A673 (cell line): ENCODE data around the gene GALNT7. TPM values are rescaled to one million over a fixed set of nuclear protein-coding genes. Genes with fewer than 3 reads are reported as not detected.

ENCODE experiments used
- BruUV-seq: library from RNA; stranded (reverse); fragments of 400-500 nt; replicated peaks from 2 replicates; lab custom pipeline; 2021; lab: Mats Ljungman, UMichigan
- CTCF ChIA-PET: fragments of 300-600 bp; sonication (Branson Sonifier 250); formaldehyde crosslinking; loops from one replicate; lab custom pipeline; 2022; ENCODE audit warnings: antibody characterized with exemption; lab: Charles Lee
- POLR2A ChIA-PET: fragments of 300-600 bp; sonication (Branson Sonifier 250); formaldehyde crosslinking; loops from one replicate; lab custom pipeline; 2022; ENCODE audit warnings: antibody characterized with exemption; ENCODE audit not compliant: low non-redundant PET; lab: Charles Lee
- DNase-seq: peaks from one replicate; pipeline ENCODE4 v3.0.0-alpha.2; 2015; ENCODE audit warnings: low spot score
- H3K27ac ChIP-seq: fragments of 200-600 bp; sonication (generic); 2 replicates; pipeline ENCODE4 v1.5.1; 2016; ENCODE audit warnings: mixed run types, low read depth, mild to moderate bottlenecking, mixed read lengths, antibody characterized with exemption, low read length; ENCODE audit not compliant: poor library complexity, severe bottlenecking
- H3K27me3 ChIP-seq: fragments of 200-600 bp; sonication (generic); replicated peaks from 2 replicates; pipeline ENCODE4 v1.6.1; 2017; ENCODE audit warnings: mixed run types, low read depth, mild to moderate bottlenecking, mixed read lengths, antibody characterized with exemption, low read length; ENCODE audit not compliant: insufficient read depth, poor library complexity
- H3K36me3 ChIP-seq: fragments of 200-600 bp; sonication (generic); 2 replicates; pipeline ENCODE4 v1.6.1; 2016; ENCODE audit warnings: mixed run types, mild to moderate bottlenecking, mixed read lengths, antibody characterized with exemption, low read length; ENCODE audit not compliant: insufficient read depth, poor library complexity, severe bottlenecking
- H3K4me1 ChIP-seq: fragments of 200-600 bp; sonication (generic); 2 replicates; pipeline ENCODE4 v1.6.1; 2017; ENCODE audit warnings: mixed run types, mild to moderate bottlenecking, mixed read lengths, antibody characterized with exemption, low read length; ENCODE audit not compliant: insufficient read depth, poor library complexity, severe bottlenecking
- H3K4me3 ChIP-seq: fragments of 200-600 bp; sonication (generic); 2 replicates; pipeline ENCODE4 v1.5.1; 2016; ENCODE audit warnings: low read depth, mixed run types, mild to moderate bottlenecking, mixed read lengths, low read length; ENCODE audit not compliant: poor library complexity, severe bottlenecking
- H3K9me3 ChIP-seq: fragments of 200-600 bp; sonication (generic); 2 replicates; pipeline ENCODE4 v1.6.1; 2016; ENCODE audit warnings: mixed run types, low read depth, mild to moderate bottlenecking, mixed read lengths, antibody characterized with exemption, low read length; ENCODE audit not compliant: poor library complexity, severe bottlenecking
- EZH2 ChIP-seq: fragments of 200-600 bp; sonication (generic); IDR thresholded peaks from 2 replicates; pipeline ENCODE4 v1.6.1; 2017; ENCODE audit warnings: borderline replicate concordance, low read depth, mild to moderate bottlenecking, mixed read lengths, antibody characterized with exemption, low read length; ENCODE audit not compliant: poor library complexity, severe bottlenecking
- intact Hi-C: fragments of 100-400 bp; cut with micrococcal nuclease; formaldehyde crosslinking; loops from one replicate; pipeline ENCODE4 v1.10.0; 2022; ENCODE audit not compliant: unreplicated experiment
- total RNA-seq: library from RNA; stranded (reverse); gene quantifications from 2 replicates; pipeline ENCODE4 v1.2.3, GENCODE V29; 2021
- TF ChIP-seq, protein P1 (sequence below): fragments of 300-800, 200-600 bp; sonication (generic); conservative IDR thresholded peaks from 2 replicates; pipeline ENCODE4 v1.5.1; 2017; ENCODE audit warnings: low read depth, mild to moderate bottlenecking, antibody characterized with exemption, low read length, moderate library complexity, mixed read lengths

GALNT7 gene
- total RNA-seq, 1 experiment from 2014 or later, result 89.7 TPM

DNA sequence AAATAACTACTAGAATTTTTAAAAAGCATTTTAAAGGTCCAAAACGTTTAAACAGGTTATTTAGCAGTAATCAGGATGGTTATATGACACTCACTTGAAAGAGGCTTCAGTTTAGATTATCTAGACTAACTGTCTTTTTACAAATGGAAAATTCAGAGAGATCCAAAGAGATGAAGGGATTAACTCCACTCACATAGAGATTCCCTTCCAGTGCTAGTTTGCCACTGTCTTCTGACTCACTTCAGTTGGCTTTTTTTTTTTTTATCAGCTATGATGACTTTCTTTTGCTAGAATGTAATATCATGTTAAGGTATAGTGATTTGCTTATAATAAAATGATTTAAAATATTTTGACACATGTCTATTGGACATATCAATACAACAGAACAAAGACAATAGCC is 43.8 kb downstream of the GALNT7 start:
- Histone ChIP-seq H3K27ac (no peak overlapping the region), H3K36me3 (no peaks in the 10 kb centered on the region), H3K4me3 (no peak overlapping the region), H3K27me3 (no peaks in the 10 kb centered on the region), H3K9me3 (no peaks in the 10 kb centered on the region), H3K4me1 (peaks cover 52% of the 10 kb centered on the region)
- no peak for DNase-seq
- TF ChIP-seq, protein P1, sequence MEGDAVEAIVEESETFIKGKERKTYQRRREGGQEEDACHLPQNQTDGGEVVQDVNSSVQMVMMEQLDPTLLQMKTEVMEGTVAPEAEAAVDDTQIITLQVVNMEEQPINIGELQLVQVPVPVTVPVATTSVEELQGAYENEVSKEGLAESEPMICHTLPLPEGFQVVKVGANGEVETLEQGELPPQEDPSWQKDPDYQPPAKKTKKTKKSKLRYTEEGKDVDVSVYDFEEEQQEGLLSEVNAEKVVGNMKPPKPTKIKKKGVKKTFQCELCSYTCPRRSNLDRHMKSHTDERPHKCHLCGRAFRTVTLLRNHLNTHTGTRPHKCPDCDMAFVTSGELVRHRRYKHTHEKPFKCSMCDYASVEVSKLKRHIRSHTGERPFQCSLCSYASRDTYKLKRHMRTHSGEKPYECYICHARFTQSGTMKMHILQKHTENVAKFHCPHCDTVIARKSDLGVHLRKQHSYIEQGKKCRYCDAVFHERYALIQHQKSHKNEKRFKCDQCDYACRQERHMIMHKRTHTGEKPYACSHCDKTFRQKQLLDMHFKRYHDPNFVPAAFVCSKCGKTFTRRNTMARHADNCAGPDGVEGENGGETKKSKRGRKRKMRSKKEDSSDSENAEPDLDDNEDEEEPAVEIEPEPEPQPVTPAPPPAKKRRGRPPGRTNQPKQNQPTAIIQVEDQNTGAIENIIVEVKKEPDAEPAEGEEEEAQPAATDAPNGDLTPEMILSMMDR, result no peak
- intact Hi-C loops, result no loop called here
- no TSS peak for BruUV-seq
- CTCF ChIA-PET, result no interaction called here
- POLR2A ChIA-PET, result no interaction called here

DNA sequence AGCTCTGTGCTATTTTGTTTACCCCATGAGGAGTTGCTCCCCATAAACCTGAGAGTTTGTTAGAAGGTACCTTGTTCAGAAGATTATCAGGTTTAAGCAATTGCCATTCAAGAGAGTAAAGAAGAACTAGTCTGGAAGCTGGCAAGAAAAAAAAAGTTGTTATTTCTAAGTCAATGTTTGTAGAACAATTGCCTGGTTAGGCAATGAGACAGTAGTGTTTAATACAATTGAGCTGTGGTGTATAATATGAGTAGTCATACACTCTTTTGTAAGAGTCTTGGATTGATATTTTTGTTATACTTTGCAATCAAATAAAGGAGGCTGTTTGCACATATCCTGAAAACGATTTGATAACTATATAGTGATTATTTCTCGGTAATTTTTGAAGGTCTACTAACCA is 44.7 kb downstream of the GALNT7 start:
- no TSS peak for BruUV-seq
- no peak overlapping the region for H3K4me3 ChIP-seq
- TF ChIP-seq EZH2, result no peak
- TF ChIP-seq, protein P1, result no peak
- H3K9me3 ChIP-seq, result no peaks in the 10 kb centered on the region
- intact Hi-C loops, result no loop called here
- DNase-seq, result no peak
- no peak overlapping the region for H3K27ac ChIP-seq
- POLR2A ChIA-PET, result interaction anchor here (0.7 kb wide), 1 partner anchor 89 kb away, joined by 5 read pairs; no protein-coding TSS in a partner anchor
- peaks cover 61% of the 10 kb centered on the region for H3K4me1 ChIP-seq
- no peaks in the 10 kb centered on the region for H3K27me3 ChIP-seq
- CTCF ChIA-PET, result interaction anchor here (0.6 kb wide), 1 partner anchor 980 kb away, joined by 5 read pairs; no protein-coding TSS in a partner anchor
- H3K36me3 ChIP-seq, result no peaks in the 10 kb centered on the region

DNA sequence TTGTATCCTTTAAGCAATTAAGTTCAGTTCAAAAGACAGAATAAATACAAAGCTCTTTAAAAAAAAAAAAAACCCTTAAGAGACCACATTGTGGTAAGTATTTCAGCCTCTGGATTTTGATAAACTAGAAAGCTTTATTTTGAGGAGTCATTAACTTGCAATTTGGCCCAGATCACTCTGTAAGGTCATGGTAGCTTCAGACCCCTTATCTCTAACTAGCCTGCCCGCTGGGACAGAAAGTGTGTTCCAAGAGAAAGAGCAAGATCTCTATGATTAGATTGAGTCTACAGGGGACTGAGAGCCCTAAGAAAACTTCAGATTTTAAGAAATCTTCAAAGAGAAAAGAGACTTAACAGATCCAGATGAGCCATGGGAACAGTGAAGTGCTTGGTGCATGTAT is 45.6 kb downstream of the GALNT7 start:
- intact Hi-C loops, result no loop called here
- Histone ChIP-seq H3K4me1 (peaks cover 71% of the 10 kb centered on the region), H3K36me3 (no peaks in the 10 kb centered on the region), H3K27ac (peak overlapping the region; percentile 47), H3K27me3 (no peaks in the 10 kb centered on the region), H3K9me3 (no peaks in the 10 kb centered on the region), H3K4me3 (no peak overlapping the region)
- CTCF ChIA-PET, result no interaction called here
- TF ChIP-seq, protein P1, result no peak
- DNase-seq, result no peak
- POLR2A ChIA-PET, result no interaction called here
- BruUV-seq, result no TSS peak
